ENCODE results near the gene KCNJ9. TPM values are rescaled to one million over a fixed set of nuclear protein-coding genes. Genes with fewer than 3 reads are reported as not detected.

KCNJ9 gene
- total RNA-seq, 1 experiment from 2014 or later = 0.05 TPM

GRCh38 chr1:160064746-160065145 is 16.6 kb upstream of the KCNJ9 start:
- Histone ChIP-seq H3K4me2 (ENCODE audit: low read length) (no peak overlapping the region), H3K27ac (ENCODE audit: low read depth, low read length) (no peak overlapping the region), H3K36me3 (ENCODE audit: control insufficient read depth in 1 of 2, insufficient read depth in 2 of 2, low read length in 2 of 2) (no peaks in the 10 kb centered on the region), H3K4me3 (replicated peaks in 1 of 2; ENCODE audit: low read depth in 1 of 2, low read length in 2 of 2) (no peak overlapping the region), H3K4me1 (ENCODE audit: control insufficient read depth in 1 of 2, insufficient read depth in 2 of 2, low read length in 2 of 2) (peaks cover 0 to 10% of the 10 kb centered on the region in 2 experiments; a peak in 2 of 4 replicates), H4K20me1 (ENCODE audit: insufficient read depth) (no peaks in the 10 kb centered on the region), H3K9me3 (ENCODE audit: control insufficient read depth in 1 of 2, insufficient read depth in 1 of 2, low read depth in 1 of 2, low read length in 2 of 2) (no peaks in the 10 kb centered on the region), H3K9ac (ENCODE audit: low read length) (no peak overlapping the region), H3K9me2 (ENCODE audit: insufficient read depth) (no peaks in the 10 kb centered on the region), H2AFZ (ENCODE audit: low read depth, low read length, poor library complexity, severe bottlenecking) (no peak overlapping the region), H3K79me2 (ENCODE audit: insufficient read depth, low read length) (no peaks in the 10 kb centered on the region), H3K27me3 (ENCODE audit: insufficient read depth, low read length) (no peaks in the 10 kb centered on the region)
- intact Hi-C loops (cut with micrococcal nuclease) = no loop called here
- ATAC-seq = no peak
- BruUV-seq (replicated peaks) = no TSS peak
- POLR2A ChIA-PET = no interaction called here
- TF ChIP-seq FOSL1 (IDR thresholded peaks at IDR 0.05; ENCODE audit: low read depth) = no peak
- no peak for TF ChIP-seq POLR2AphosphoS5 (IDR thresholded peaks at IDR 0.05; ENCODE audit: low read depth, low read length)
- no peak for TF ChIP-seq CEBPB (IDR thresholded peaks at IDR 0.05; ENCODE audit: low read depth)
- DNase-seq (ENCODE audit: low read depth, low spot score) = no peak
- RAD21 ChIA-PET (ENCODE audit: low non-redundant PET in 1 of 2, low total read pairs in 2 of 2, uncharacterized antibody in 2 of 2, unreplicated experiment in 2 of 2) = no interaction called here
- CTCF ChIA-PET = no interaction called here

- Histone ChIP-seq H3K79me2 (ENCODE audit: insufficient read depth, low read length) (no peaks in the 10 kb centered on the region), H3K4me3 (replicated peaks in 1 of 2; ENCODE audit: low read depth in 1 of 2, low read length in 2 of 2) (no peak overlapping the region), H3K9me2 (ENCODE audit: insufficient read depth) (no peaks in the 10 kb centered on the region), H3K36me3 (ENCODE audit: control insufficient read depth in 1 of 2, insufficient read depth in 2 of 2, low read length in 2 of 2) (no peaks in the 10 kb centered on the region), H3K27ac (ENCODE audit: low read depth, low read length) (no peak overlapping the region), H4K20me1 (ENCODE audit: insufficient read depth) (no peaks in the 10 kb centered on the region), H3K9ac (ENCODE audit: low read length) (no peak overlapping the region), H3K4me2 (ENCODE audit: low read length) (no peak overlapping the region), H3K4me1 (ENCODE audit: control insufficient read depth in 1 of 2, insufficient read depth in 2 of 2, low read length in 2 of 2) (peaks cover 0 to 13% of the 10 kb centered on the region in 2 experiments; a peak in 1 of 4 replicates), H3K27me3 (ENCODE audit: insufficient read depth, low read length) (no peaks in the 10 kb centered on the region), H3K9me3 (ENCODE audit: control insufficient read depth in 1 of 2, insufficient read depth in 1 of 2, low read depth in 1 of 2, low read length in 2 of 2) (no peaks in the 10 kb centered on the region), H2AFZ (ENCODE audit: low read depth, low read length, poor library complexity, severe bottlenecking) (no peak overlapping the region)
- ChIA-PET CTCF (interaction anchor here (1.3 to 2.8 kb wide), 3 partner anchors 9 to 21 kb away, joined by 3 to 9 read pairs (median 5); no protein-coding TSS in a partner anchor), POLR2A (no interaction called here), RAD21 (ENCODE audit: low non-redundant PET in 1 of 2, low total read pairs in 2 of 2, uncharacterized antibody in 2 of 2, unreplicated experiment in 2 of 2) (no interaction called here)
- no peak for DNase-seq (ENCODE audit: low read depth, low spot score)
- TF ChIP-seq MAX (IDR thresholded peaks at IDR 0.05) = no peak
- intact Hi-C loops (cut with micrococcal nuclease) = no loop called here
- ATAC-seq = no peak
- BruUV-seq (replicated peaks) = no TSS peak
Observed at GRCh38 chr1:160066829-160067745, 14.3 kb upstream of the KCNJ9 start.
